ENCODE measurements around the gene SLC35F3. TPM values are rescaled to one million over a fixed set of nuclear protein-coding genes. Genes with fewer than 3 reads are reported as not detected.

Gene SLC35F3
- total and polyA plus RNA-seq, 9 of the 15 experiments (the other 6 are each of a cell fraction or from before 2014, with no cell fraction given) = 0.04 to 0.07 (median 0.04) TPM; not detected in 6

DNA sequence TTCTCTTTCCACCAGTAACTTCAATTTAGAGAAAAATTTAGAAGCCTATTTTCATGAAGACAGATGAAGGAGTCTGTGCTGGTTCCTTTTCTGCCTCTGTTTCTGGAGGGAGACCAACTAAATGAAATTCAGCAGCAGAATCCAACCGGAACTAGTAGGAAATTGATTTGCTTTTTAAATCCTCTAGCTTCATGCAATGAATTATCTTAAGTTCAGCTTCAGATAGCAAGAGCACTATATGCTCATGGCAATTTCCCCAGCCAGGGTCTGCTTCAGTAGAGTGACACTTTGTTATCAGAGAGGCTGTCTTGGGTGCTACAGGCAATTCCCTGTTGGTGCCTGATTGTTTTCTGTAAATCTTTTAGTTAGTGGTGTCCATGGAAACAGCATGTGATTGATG, 189.7 kb downstream of the SLC35F3 start:
- no peak for ATAC-seq
- intact Hi-C loops (cut with micrococcal nuclease) = no loop called here

DNA sequence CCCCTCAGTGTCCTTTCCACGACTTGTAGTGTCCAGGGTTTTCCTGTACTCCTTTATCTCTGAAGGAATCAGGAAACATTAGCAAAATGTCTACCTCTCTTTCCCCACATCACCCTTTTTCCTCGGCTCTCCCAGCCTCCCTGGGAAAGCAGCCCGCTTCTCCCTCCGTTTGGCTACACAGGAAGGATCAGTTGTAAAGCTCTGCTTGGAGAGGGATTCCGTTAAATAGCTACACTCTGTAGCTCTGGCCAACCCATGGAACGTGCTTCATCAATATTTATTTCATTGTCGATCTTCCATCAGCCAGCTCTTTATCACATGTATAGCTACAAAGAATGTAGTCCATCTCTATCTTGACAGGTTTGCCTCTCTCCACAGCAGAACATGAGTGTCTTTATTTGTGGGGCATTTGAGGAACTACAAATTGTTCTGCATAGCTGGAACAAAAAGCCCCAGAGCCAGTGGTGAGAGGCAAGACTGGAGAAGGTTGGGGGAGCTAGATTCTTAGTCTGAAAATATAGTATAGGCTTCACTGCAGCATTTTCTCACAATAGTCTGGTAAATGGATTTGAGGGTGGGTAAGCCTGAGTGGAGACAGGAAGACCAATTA, 191.8 kb downstream of the SLC35F3 start:
- FAIRE-seq = no peak
- H4K20me1 ChIP-seq (replicated peaks; ENCODE audit: control insufficient read depth, insufficient read depth, low read length) = no peaks in the 10 kb centered on the region
- H3K27ac ChIP-seq (ENCODE audit: extremely low read depth, low read depth, low read length) = no peak overlapping the region
- in situ Hi-C loops (cut with MboI) (no loop called here), intact Hi-C loops (cut with micrococcal nuclease) (no loop called here)
- no peaks in the 10 kb centered on the region for H3K4me1 ChIP-seq (replicated peaks in 1 of 2; ENCODE audit: control insufficient read depth in 2 of 2, insufficient read depth in 2 of 2, low read length in 2 of 2)
- H2AFZ ChIP-seq (ENCODE audit: low read depth, low read length) = no peak overlapping the region
- DNase-seq (ENCODE audit: extremely low read depth in 1 of 4, low spot score in 3 of 4) = no peak
- H3K27me3 ChIP-seq (ENCODE audit: control insufficient read depth in 2 of 2, insufficient read depth in 2 of 2, low read length in 2 of 2) = peaks cover 0 to 10% of the 10 kb centered on the region in 2 experiments; a peak in 1 of 5 replicates
- no peak overlapping the region for H3K9ac ChIP-seq (ENCODE audit: insufficient read depth in 1 of 2, low read depth in 2 of 2, low read length in 2 of 2)
- no peaks in the 10 kb centered on the region for H3K9me3 ChIP-seq (replicated peaks; ENCODE audit: control insufficient read depth, insufficient read depth, low read depth, low read length)
- ChIA-PET CTCF (ENCODE audit: low intra/inter-chr PET ratio) (no interaction called here), POLR2A (no interaction called here)
- no peak for ATAC-seq
- no peaks in the 10 kb centered on the region for H3K79me2 ChIP-seq (ENCODE audit: control insufficient read depth, insufficient read depth, low read length)
- H3K4me3 ChIP-seq = no peak overlapping the region
- no peaks in the 10 kb centered on the region for H3K36me3 ChIP-seq (ENCODE audit: control insufficient read depth, insufficient read depth, low read length)
- no TSS peak for BruUV-seq (replicated peaks)
- no peaks in the 10 kb centered on the region for H3K9me1 ChIP-seq (ENCODE audit: control insufficient read depth, insufficient read depth, low read length)
- WGBS (ENCODE audit: insufficient coverage, low coverage, missing lambda C conversion rate) = 0% methylated on average over 7 of the region's 7 CpGs
- no peak overlapping the region for H3K4me2 ChIP-seq (ENCODE audit: insufficient read depth, low read length)
- TF ChIP-seq, protein P1, sequence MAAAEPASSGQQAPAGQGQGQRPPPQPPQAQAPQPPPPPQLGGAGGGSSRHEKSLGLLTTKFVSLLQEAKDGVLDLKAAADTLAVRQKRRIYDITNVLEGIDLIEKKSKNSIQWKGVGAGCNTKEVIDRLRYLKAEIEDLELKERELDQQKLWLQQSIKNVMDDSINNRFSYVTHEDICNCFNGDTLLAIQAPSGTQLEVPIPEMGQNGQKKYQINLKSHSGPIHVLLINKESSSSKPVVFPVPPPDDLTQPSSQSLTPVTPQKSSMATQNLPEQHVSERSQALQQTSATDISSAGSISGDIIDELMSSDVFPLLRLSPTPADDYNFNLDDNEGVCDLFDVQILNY (CRISPR knock-in tag; IDR thresholded peaks at IDR 0.05) = no peak
- TF ChIP-seq, protein P2, sequence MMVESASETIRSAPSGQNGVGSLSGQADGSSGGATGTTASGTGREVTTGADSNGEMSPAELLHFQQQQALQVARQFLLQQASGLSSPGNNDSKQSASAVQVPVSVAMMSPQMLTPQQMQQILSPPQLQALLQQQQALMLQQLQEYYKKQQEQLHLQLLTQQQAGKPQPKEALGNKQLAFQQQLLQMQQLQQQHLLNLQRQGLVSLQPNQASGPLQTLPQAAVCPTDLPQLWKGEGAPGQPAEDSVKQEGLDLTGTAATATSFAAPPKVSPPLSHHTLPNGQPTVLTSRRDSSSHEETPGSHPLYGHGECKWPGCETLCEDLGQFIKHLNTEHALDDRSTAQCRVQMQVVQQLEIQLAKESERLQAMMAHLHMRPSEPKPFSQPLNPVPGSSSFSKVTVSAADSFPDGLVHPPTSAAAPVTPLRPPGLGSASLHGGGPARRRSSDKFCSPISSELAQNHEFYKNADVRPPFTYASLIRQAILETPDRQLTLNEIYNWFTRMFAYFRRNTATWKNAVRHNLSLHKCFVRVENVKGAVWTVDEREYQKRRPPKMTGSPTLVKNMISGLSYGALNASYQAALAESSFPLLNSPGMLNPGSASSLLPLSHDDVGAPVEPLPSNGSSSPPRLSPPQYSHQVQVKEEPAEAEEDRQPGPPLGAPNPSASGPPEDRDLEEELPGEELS (CRISPR knock-in tag; IDR thresholded peaks at IDR 0.05; ENCODE audit: borderline replicate concordance) = no peak
- TF ChIP-seq HDAC6 (IDR thresholded peaks at IDR 0.05; ENCODE audit: low read depth, low read length) = no peak
- no peak for TF ChIP-seq YBX1 (IDR thresholded peaks at IDR 0.05)
- no peak for TF ChIP-seq BRCA1 (IDR thresholded peaks at IDR 0.05)
- TF ChIP-seq BRCA1 (CRISPR knock-in tag; IDR thresholded peaks at IDR 0.05) = no peak
- no peak for TF ChIP-seq POLR3G (IDR thresholded peaks at IDR 0.05; ENCODE audit: extremely low read depth, insufficient read length, insufficient replicate concordance)
- no peak for TF ChIP-seq PHB2 (IDR thresholded peaks at IDR 0.05; ENCODE audit: low read depth)
- no peak for TF ChIP-seq ZNF146 (CRISPR knock-in tag; IDR thresholded peaks at IDR 0.05; ENCODE audit: unreplicated experiment)
- no peak for TF ChIP-seq ZKSCAN1 (IDR thresholded peaks at IDR 0.05; ENCODE audit: low read depth, low read length)
- no peak for TF ChIP-seq KLF1 (tag; IDR thresholded peaks at IDR 0.05)

More for the DNA sequence above, 189.7 kb downstream of the SLC35F3 start:
- Histone ChIP-seq H3K9me3 (replicated peaks; ENCODE audit: control insufficient read depth, insufficient read depth, low read depth, low read length) (no peaks in the 10 kb centered on the region), H3K4me2 (ENCODE audit: insufficient read depth, low read length) (no peak overlapping the region), H3K9ac (ENCODE audit: insufficient read depth in 1 of 2, low read depth in 2 of 2, low read length in 2 of 2) (no peak overlapping the region), H3K4me3 (no peak overlapping the region), H3K27me3 (ENCODE audit: control insufficient read depth in 2 of 2, insufficient read depth in 2 of 2, low read length in 2 of 2) (0 out of 5 replicates have a peak, but pooled peaks cover 0 to 8% of the 10 kb centered on the region in 2 experiments), H3K79me2 (ENCODE audit: control insufficient read depth, insufficient read depth, low read length) (no peaks in the 10 kb centered on the region), H3K36me3 (ENCODE audit: control insufficient read depth, insufficient read depth, low read length) (no peaks in the 10 kb centered on the region), H3K27ac (ENCODE audit: extremely low read depth, low read depth, low read length) (no peak overlapping the region), H3K9me1 (ENCODE audit: control insufficient read depth, insufficient read depth, low read length) (no peaks in the 10 kb centered on the region), H4K20me1 (replicated peaks; ENCODE audit: control insufficient read depth, insufficient read depth, low read length) (no peaks in the 10 kb centered on the region), H3K4me1 (replicated peaks in 1 of 2; ENCODE audit: control insufficient read depth in 2 of 2, insufficient read depth in 2 of 2, low read length in 2 of 2) (no peaks in the 10 kb centered on the region), H2AFZ (ENCODE audit: low read depth, low read length) (no peak overlapping the region)
- FAIRE-seq = no peak
- POLR2A ChIA-PET = no interaction called here
- CTCF ChIA-PET (ENCODE audit: low intra/inter-chr PET ratio) = no interaction called here
- 5% methylated on average over 1 of the region's 1 CpG for WGBS (ENCODE audit: insufficient coverage, low coverage, missing lambda C conversion rate)
- TF ChIP-seq ZNF133 (CRISPR knock-in tag; IDR thresholded peaks at IDR 0.05) (no peak), RBM15 (IDR thresholded peaks at IDR 0.05; ENCODE audit: insufficient read depth, low read length) (no peak)
- TF ChIP-seq, protein P3, sequence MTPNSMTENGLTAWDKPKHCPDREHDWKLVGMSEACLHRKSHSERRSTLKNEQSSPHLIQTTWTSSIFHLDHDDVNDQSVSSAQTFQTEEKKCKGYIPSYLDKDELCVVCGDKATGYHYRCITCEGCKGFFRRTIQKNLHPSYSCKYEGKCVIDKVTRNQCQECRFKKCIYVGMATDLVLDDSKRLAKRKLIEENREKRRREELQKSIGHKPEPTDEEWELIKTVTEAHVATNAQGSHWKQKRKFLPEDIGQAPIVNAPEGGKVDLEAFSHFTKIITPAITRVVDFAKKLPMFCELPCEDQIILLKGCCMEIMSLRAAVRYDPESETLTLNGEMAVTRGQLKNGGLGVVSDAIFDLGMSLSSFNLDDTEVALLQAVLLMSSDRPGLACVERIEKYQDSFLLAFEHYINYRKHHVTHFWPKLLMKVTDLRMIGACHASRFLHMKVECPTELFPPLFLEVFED (CRISPR knock-in tag; conservative IDR thresholded peaks at IDR 0.05) = no peak
- no peak for DNase-seq (ENCODE audit: extremely low read depth in 1 of 4, low spot score in 3 of 4)
- no TSS peak for BruUV-seq (replicated peaks)
- in situ Hi-C loops (cut with MboI) = no loop called here

Measured in K562 (cell line).